NB4 (cell line): ENCODE data around the gene MICAL3.

ENCODE experiments used
- CTCF ChIP-seq: IDR thresholded peaks from one replicate; pipeline ENCODE4 v1.5.1; 2012; ENCODE audit warnings: low read depth, low read length
- MAX ChIP-seq: IDR thresholded peaks from 2 replicates; pipeline ENCODE4 v1.6.1; 2011; ENCODE audit warnings: low read depth, low read length
- POLR2A ChIP-seq: IDR thresholded peaks from 2 replicates; pipeline ENCODE4 v1.6.1; 2011; ENCODE audit warnings: mild to moderate bottlenecking; ENCODE audit not compliant: insufficient read length; ENCODE audit errors: extremely low read depth

GRCh38 chr22:17833489-17833888 lies 190.9 kb downstream of the MICAL3 start:
- TF ChIP-seq CTCF (no peak), POLR2A (no peak), MAX (no peak)
